Hepatocyte (in vitro differentiated cells): Measurements from ENCODE around the gene RASA3.

Experiments used
- CTCF ChIP-seq: fragments of 200-600 bp; sonication (generic); IDR thresholded peaks from 2 replicates; pipeline ENCODE4 v1.5.1; 2016; ENCODE audit warnings: antibody characterized with exemption, mild to moderate bottlenecking; ENCODE audit not compliant: poor library complexity
- EZH2 ChIP-seq: fragments of 200-600 bp; sonication (generic); IDR thresholded peaks from 2 replicates; pipeline ENCODE4 v1.6.1; 2016; ENCODE audit warnings: antibody characterized with exemption, mild to moderate bottlenecking, borderline replicate concordance
- EZH2phosphoT487 ChIP-seq: fragments of 200-600 bp; sonication (generic); IDR thresholded peaks from one replicate; pipeline ENCODE4 v1.6.1; 2018; ENCODE audit warnings: antibody characterized with exemption, mild to moderate bottlenecking, low read depth, moderate library complexity; ENCODE audit not compliant: unreplicated experiment, severe bottlenecking

- TF ChIP-seq CTCF = no peak
- TF ChIP-seq EZH2 = no peak
- no peak for TF ChIP-seq EZH2phosphoT487
Measured at GRCh38 chr13:114007566-114007965, 124.9 kb downstream of the RASA3 start.
